ENCODE measurements around the gene CNDP2. TPM values are rescaled to one million over a fixed set of nuclear protein-coding genes. Genes with fewer than 3 reads are reported as not detected.

The CNDP2 gene
- polyA plus RNA-seq, 2 of the 4 experiments (the other 2 are of a cell fraction) = 93.7 to 106 TPM

DNA sequence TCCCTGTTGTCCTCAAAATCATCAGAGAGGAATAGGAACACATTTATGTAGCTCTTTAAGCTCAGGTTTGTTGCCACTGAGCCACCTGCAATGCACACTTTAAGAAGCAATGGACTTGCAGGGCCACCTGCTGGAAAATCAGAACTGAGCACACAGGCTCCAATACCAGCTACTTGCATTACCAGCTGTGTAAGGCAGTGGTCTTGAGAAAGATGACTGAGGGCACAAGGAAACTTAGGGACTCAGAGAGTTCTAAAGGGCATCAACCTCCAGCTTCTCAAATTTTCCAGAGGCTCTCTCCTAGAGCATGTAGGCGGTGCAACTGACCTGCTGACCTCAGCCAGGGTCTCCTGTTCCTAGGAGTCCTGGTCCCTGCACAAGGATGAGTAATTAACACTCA lies 2.5 kb upstream of the CNDP2 start:
- DNase-seq (ENCODE audit: low read depth in 1 of 2, low spot score in 1 of 2) (peak; percentile 14 to 82), FAIRE-seq (no peak), ATAC-seq (peak; percentile 12 to 22; a peak in 1 of 6 replicates)
- peak; percentile 54; the same call in 2 of the 3 replicates for TF ChIP-seq SMC3 (IDR thresholded peaks at IDR 0.05)
- TF ChIP-seq, protein P1, sequence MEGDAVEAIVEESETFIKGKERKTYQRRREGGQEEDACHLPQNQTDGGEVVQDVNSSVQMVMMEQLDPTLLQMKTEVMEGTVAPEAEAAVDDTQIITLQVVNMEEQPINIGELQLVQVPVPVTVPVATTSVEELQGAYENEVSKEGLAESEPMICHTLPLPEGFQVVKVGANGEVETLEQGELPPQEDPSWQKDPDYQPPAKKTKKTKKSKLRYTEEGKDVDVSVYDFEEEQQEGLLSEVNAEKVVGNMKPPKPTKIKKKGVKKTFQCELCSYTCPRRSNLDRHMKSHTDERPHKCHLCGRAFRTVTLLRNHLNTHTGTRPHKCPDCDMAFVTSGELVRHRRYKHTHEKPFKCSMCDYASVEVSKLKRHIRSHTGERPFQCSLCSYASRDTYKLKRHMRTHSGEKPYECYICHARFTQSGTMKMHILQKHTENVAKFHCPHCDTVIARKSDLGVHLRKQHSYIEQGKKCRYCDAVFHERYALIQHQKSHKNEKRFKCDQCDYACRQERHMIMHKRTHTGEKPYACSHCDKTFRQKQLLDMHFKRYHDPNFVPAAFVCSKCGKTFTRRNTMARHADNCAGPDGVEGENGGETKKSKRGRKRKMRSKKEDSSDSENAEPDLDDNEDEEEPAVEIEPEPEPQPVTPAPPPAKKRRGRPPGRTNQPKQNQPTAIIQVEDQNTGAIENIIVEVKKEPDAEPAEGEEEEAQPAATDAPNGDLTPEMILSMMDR (IDR thresholded peaks at IDR 0.05) = peak; percentile 57
- peak; percentile 66 to 68 for TF ChIP-seq RAD21 (conservative IDR thresholded peaks at IDR 0.05 in 1 of 2, IDR thresholded peaks at IDR 0.05 in 1 of 2)
- TF ChIP-seq ZFP36 (IDR thresholded peaks at IDR 0.05; ENCODE audit: borderline replicate concordance, partially characterized antibody) = no peak
- no peak overlapping the region for H3K27ac ChIP-seq
- WGBS (ENCODE audit: missing lambda C conversion rate) = 0% methylated on average over 1 of the region's 1 CpG
- CTCF ChIA-PET = interaction anchor here (0.6 to 3.3 kb wide), 13 partner anchors 40 to 646 kb away, joined by 3 to 60 read pairs (median 4); no protein-coding TSS in a partner anchor
- POLR2A ChIA-PET = no interaction called here
- no peaks in the 10 kb centered on the region for H3K9me3 ChIP-seq
- H3K4me2 ChIP-seq = no peak overlapping the region
- no peak overlapping the region for H3K4me3 ChIP-seq
- H3K4me1 ChIP-seq = peaks cover 6% of the 10 kb centered on the region; the same call in 1 of the 3 replicates

DNA sequence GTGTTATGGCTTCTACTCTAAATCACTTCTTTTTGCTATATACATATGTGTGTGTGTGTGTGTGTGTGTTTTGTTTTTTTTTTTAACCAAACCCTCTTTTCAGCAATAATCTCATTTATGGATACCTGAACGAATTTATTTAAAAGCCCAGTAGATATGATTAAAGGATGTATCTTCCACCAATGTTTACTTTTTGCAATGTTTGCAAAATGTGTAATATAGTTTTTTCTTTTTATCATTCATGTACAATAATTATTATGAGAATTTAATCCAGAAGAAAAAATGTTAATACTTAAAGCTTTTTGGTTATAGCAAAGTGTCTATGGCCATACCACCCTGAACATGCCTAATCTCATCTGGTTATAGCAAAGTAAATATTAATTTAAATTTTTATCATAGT lies 1.6 kb upstream of the CNDP2 start:
- no peak for DNase-seq (ENCODE audit: low read depth in 1 of 2, low spot score in 1 of 2)
- no peak overlapping the region for H3K4me3 ChIP-seq
- no peak for FAIRE-seq
- 3% methylated on average over 1 of the region's 1 CpG for WGBS (ENCODE audit: missing lambda C conversion rate)
- TF ChIP-seq MAFK (IDR thresholded peaks at IDR 0.05; ENCODE audit: partially characterized antibody) = peak; percentile 41
- no peak for TF ChIP-seq NFE2L2 (conservative IDR thresholded peaks at IDR 0.05; ENCODE audit: low read length)
- TF ChIP-seq, protein P2, sequence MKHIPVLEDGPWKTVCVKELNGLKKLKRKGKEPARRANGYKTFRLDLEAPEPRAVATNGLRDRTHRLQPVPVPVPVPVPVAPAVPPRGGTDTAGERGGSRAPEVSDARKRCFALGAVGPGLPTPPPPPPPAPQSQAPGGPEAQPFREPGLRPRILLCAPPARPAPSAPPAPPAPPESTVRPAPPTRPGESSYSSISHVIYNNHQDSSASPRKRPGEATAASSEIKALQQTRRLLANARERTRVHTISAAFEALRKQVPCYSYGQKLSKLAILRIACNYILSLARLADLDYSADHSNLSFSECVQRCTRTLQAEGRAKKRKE (CRISPR knock-in tag; IDR thresholded peaks at IDR 0.05; ENCODE audit: low read depth) = no peak
- H3K9me3 ChIP-seq = no peaks in the 10 kb centered on the region
- H3K4me1 ChIP-seq = peaks cover 6% of the 10 kb centered on the region; the same call in 1 of the 3 replicates
- H3K4me2 ChIP-seq = no peak overlapping the region
- no peak overlapping the region for H3K27ac ChIP-seq
- POLR2A ChIA-PET = no interaction called here
- CTCF ChIA-PET = interaction anchor here (1.1 to 2.6 kb wide), 3 partner anchors 41 to 454 kb away, joined by 3 to 12 read pairs (median 6); no protein-coding TSS in a partner anchor
- no peak for ATAC-seq

DNA sequence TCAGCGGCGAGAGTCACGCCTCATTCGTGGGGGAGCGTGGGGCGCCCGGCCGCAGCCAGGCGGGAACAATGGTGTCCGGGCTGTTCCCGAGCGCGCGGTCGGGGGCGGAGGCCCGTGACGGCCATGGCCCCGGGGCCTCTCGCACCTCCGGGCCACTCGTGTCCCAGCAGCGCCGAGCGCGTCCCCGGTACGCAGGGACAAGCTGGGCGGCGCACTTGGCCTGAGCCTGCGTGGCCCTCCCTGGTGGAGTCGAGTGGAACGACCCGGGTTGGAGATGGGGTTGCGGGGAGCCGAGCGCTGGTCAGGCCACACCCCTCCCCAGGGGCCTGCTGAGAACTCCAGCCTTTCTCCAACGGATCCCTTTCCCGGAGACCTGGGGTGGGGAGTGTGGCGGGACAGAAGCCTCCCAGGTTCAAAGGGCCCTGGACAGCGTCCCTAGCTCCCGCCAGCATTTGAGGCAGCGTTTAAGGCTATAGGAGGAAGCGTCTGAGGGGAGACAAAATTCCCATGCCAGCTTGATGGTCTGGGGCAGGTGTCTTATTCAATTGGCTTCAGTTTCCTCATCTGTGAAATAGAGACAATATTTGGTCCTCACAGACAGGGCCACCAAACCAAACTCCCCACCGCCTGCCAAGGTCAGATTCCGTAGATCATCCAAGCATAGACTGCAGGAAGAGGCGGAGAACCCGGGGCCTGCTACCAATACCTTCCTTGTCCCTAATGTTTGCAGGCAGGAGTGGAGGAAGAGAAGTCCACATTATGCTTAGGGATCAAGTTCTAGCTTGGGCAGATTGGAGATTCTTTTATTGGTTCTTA lies 553 bp downstream of the CNDP2 start:
- H3K9me3 ChIP-seq = no peaks in the 10 kb centered on the region
- peak overlapping the region; percentile 88 for H3K4me2 ChIP-seq
- H3K27ac ChIP-seq = peak overlapping the region; percentile 92 to 98
- 17% methylated on average over 9 of the region's 48 CpGs for WGBS (ENCODE audit: missing lambda C conversion rate)
- FAIRE-seq = no peak
- peaks cover 6% of the 10 kb centered on the region; the same call in 1 of the 3 replicates for H3K4me1 ChIP-seq
- ChIA-PET POLR2A (interaction anchor here (0.6 to 0.9 kb wide), 2 partner anchors 262 to 351 kb away, joined by 3 to 5 read pairs; no protein-coding TSS in a partner anchor), CTCF (interaction anchor here (1.8 to 2.4 kb wide), 2 partner anchors 55 to 143 kb away, joined by 5 to 12 read pairs; no protein-coding TSS in a partner anchor)
- peak overlapping the region; percentile 94 for H3K4me3 ChIP-seq
- TF ChIP-seq TFCP2L1 (CRISPR knock-in tag; IDR thresholded peaks at IDR 0.05) (peak; percentile 83), JUN (IDR thresholded peaks at IDR 0.05) (no peak), HOXB5 (CRISPR knock-in tag; IDR thresholded peaks at IDR 0.05) (no peak), PHF8 (IDR thresholded peaks at IDR 0.05; ENCODE audit: borderline replicate concordance, low read depth) (peak; percentile 83)
- TF ChIP-seq, protein P3, sequence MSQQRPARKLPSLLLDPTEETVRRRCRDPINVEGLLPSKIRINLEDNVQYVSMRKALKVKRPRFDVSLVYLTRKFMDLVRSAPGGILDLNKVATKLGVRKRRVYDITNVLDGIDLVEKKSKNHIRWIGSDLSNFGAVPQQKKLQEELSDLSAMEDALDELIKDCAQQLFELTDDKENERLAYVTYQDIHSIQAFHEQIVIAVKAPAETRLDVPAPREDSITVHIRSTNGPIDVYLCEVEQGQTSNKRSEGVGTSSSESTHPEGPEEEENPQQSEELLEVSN (IDR thresholded peaks at IDR 0.05; ENCODE audit: borderline replicate concordance, low read depth) = 0 out of 2 replicates have a peak, but pooled peaks have one; percentile 40
- peak; percentile 80 to 83 for ATAC-seq
- DNase-seq (ENCODE audit: low read depth in 1 of 2, low spot score in 1 of 2) = peak; percentile 44 to 51

DNA sequence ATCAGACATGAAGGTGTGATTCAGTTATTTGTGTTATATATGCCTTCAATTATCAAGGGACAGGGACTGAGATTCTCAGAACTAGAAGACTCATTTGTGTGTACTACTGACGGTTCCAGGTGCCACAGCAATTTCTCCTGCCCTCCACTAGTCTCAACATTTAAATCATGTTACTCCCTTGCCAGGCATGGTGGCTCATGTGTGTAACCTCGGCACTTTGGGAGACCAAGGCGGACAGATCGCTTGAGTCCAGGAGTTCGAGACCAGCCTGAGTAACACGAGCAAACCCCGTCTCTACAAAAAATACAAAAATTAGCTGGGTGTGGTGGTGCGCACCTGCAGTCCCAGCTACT lies 1.1 kb downstream of the CNDP2 start:
- ATAC-seq (no peak), FAIRE-seq (no peak), DNase-seq (ENCODE audit: low read depth in 1 of 2, low spot score in 1 of 2) (no peak)
- no peaks in the 10 kb centered on the region for H3K9me3 ChIP-seq
- WGBS (ENCODE audit: missing lambda C conversion rate) = 95% methylated on average over 8 of the region's 8 CpGs
- peaks cover 6% of the 10 kb centered on the region; the same call in 1 of the 3 replicates for H3K4me1 ChIP-seq
- CTCF ChIA-PET = interaction anchor here (1.8 kb wide), 1 partner anchor 55 kb away, joined by 5 read pairs; no protein-coding TSS in a partner anchor
- POLR2A ChIA-PET = no interaction called here
- peak overlapping the region; percentile 94 for H3K4me3 ChIP-seq
- peak overlapping the region; percentile 88 for H3K4me2 ChIP-seq
- peak overlapping the region; percentile 92 to 98 for H3K27ac ChIP-seq
- no peak for TF ChIP-seq EHMT2 (IDR thresholded peaks at IDR 0.05; ENCODE audit: low read depth)
- no peak for TF ChIP-seq FOXS1 (CRISPR knock-in tag; IDR thresholded peaks at IDR 0.05)
- TF ChIP-seq CEBPB (IDR thresholded peaks at IDR 0.05) = no peak
- TF ChIP-seq, protein P4, sequence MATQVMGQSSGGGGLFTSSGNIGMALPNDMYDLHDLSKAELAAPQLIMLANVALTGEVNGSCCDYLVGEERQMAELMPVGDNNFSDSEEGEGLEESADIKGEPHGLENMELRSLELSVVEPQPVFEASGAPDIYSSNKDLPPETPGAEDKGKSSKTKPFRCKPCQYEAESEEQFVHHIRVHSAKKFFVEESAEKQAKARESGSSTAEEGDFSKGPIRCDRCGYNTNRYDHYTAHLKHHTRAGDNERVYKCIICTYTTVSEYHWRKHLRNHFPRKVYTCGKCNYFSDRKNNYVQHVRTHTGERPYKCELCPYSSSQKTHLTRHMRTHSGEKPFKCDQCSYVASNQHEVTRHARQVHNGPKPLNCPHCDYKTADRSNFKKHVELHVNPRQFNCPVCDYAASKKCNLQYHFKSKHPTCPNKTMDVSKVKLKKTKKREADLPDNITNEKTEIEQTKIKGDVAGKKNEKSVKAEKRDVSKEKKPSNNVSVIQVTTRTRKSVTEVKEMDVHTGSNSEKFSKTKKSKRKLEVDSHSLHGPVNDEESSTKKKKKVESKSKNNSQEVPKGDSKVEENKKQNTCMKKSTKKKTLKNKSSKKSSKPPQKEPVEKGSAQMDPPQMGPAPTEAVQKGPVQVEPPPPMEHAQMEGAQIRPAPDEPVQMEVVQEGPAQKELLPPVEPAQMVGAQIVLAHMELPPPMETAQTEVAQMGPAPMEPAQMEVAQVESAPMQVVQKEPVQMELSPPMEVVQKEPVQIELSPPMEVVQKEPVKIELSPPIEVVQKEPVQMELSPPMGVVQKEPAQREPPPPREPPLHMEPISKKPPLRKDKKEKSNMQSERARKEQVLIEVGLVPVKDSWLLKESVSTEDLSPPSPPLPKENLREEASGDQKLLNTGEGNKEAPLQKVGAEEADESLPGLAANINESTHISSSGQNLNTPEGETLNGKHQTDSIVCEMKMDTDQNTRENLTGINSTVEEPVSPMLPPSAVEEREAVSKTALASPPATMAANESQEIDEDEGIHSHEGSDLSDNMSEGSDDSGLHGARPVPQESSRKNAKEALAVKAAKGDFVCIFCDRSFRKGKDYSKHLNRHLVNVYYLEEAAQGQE (IDR thresholded peaks at IDR 0.05) = no peak
- no peak for TF ChIP-seq ESRRA (IDR thresholded peaks at IDR 0.05; ENCODE audit: borderline replicate concordance, low read length)
- TF ChIP-seq, protein P5, sequence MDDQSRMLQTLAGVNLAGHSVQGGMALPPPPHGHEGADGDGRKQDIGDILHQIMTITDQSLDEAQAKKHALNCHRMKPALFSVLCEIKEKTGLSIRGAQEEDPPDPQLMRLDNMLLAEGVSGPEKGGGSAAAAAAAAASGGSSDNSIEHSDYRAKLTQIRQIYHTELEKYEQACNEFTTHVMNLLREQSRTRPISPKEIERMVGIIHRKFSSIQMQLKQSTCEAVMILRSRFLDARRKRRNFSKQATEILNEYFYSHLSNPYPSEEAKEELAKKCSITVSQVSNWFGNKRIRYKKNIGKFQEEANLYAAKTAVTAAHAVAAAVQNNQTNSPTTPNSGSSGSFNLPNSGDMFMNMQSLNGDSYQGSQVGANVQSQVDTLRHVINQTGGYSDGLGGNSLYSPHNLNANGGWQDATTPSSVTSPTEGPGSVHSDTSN (IDR thresholded peaks at IDR 0.05) = no peak
- TF ChIP-seq ZSCAN20 (CRISPR knock-in tag; IDR thresholded peaks at IDR 0.05) = no peak
- TF ChIP-seq NFE2L2 (conservative IDR thresholded peaks at IDR 0.05; ENCODE audit: low read length) = no peak

Measured in A549 (cell line).